NCI-H2227 (cell line): ENCODE data around the gene OR6C2.
"Not testable (repeated sequence)": the region's sequence is repeated elsewhere in the genome, so short reads cannot be mapped to it uniquely, and the experiment has no call there.

Source experiments
- DNase-seq: peaks from one replicate; lab custom pipeline; 2025; ENCODE audit not compliant: unreplicated experiment; lab: John Stamatoyannopoulos, UW

Gene OR6C2

DNA sequence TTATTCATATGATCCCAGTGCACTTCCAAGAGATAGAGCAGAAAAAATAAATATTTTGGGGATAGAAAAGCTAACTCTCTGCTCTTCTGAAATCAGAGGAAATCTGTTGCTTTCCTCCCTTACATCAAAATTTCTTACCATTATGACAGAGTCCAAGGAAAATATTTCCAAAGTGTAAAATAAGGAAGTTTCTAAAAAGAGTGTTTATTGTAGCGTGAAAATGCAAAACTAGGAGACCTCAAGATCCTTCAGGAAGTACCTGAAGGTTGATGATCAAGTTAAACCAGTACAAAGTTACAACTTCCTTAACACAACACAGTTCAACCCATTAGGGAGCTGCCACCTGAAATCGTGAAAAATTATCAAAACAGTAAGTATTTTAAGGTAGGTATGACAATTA is at the start of gene OR6C2:
TSS of gene OR6C2 (plus strand) at position 301 of the 400 bp plus-strand sequence. CDS start 8,138 bp downstream, outside the sequence.
- DNase-seq, result no peak

DNA sequence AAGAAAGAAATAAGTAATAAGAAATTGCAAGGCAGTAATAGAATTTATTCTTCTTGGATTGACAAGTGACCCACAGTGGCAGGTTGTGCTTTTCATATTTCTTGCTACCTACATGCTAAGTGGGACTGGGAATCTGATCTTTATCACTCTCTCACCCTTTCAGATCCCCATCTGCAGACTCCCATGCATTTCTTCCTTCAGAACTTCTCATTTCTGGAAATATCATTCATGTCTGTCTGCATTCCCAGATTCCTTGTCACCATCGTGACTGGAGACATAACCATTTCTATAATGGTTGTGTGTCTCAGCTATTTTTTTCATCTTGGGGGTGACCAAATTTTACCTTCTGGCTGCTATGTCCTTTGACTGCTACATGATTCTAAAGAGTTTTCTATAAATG is 47.5 kb upstream of the OR6C2 start:
- no peak for DNase-seq

DNA sequence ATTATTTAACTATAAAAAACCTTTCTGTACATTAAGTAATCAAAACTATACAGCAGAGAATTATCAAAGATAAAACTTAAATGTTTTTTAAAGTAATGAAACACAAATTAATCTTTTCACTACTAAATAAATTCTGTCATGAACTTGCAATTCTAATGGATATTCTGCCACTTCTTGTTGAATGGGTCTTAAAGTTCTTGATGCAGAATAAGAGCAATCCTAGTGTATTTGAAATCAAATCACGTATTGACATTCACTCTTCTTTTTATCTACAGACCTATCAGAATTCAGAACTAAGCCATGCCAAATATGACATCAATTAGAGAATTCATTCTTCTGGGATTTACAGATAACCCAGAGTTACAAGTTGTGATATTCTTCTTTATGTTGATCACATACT is 43.6 kb upstream of the OR6C2 start, which contains the start of gene OR6C65:
TSS of gene OR6C65 (plus strand) at position 301 of the 400 bp plus-strand sequence. CDS start at position 301, 0 bp downstream.
- no peak for DNase-seq

DNA sequence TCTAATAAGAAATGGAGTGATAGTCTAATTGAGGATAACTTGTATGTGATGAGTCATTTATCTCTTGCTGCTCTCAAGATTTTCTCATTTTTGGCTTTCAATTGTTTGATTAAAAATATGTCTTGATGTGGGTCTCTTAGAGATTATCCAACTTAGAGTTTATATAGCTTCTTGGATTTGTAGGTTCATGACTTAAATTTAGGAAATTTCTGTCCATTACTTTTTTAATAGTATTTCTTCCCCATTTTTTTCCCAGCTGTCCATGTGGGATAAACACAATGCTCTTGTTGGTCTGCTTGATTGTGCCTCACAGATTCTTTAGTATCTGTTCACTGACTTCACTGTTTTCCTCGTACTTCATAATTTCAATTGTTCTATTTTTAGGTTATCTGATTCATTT is 36.0 kb upstream of the OR6C2 start:
- DNase-seq, result no peak

DNA sequence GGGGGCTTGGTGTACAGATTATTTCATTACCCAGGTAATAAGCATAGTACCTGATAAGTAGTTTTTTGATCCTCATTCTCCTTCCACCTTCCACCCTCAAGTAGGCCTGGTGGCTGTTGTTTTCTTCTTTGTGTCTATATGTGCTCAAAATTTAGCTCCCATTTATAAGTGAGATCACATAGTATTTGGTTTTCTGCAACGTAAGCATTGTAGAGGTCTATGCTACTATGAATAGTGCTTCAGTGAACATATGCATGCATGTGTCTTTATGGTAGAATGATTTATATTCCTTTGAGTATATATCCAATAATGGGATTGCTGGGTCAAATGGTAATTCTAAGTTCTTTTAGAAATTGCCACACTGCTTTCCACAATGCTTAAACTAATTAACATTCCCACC is 34.7 kb upstream of the OR6C2 start:
- DNase-seq, result not testable (repeated sequence)

DNA sequence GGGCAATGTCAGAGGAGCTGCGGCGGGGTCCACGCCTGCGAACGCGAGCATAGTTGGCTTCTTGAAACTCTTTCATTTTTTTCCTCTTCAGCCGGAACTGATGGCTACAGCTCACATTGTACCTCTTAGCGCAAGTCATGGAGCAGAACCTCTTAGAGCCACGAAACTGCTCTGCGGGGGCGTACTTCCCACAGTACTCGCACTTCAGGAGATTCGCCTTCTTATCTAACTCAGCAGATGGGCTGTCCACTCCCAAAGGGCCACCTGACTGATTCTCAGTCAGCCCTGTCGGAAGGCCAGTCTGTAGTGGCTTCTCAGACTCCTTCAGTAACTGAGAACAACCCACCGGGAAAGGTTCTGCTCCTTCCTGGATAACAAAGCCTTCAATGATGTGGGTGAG is 31.7 kb upstream of the OR6C2 start:
- not testable (repeated sequence) for DNase-seq

DNA sequence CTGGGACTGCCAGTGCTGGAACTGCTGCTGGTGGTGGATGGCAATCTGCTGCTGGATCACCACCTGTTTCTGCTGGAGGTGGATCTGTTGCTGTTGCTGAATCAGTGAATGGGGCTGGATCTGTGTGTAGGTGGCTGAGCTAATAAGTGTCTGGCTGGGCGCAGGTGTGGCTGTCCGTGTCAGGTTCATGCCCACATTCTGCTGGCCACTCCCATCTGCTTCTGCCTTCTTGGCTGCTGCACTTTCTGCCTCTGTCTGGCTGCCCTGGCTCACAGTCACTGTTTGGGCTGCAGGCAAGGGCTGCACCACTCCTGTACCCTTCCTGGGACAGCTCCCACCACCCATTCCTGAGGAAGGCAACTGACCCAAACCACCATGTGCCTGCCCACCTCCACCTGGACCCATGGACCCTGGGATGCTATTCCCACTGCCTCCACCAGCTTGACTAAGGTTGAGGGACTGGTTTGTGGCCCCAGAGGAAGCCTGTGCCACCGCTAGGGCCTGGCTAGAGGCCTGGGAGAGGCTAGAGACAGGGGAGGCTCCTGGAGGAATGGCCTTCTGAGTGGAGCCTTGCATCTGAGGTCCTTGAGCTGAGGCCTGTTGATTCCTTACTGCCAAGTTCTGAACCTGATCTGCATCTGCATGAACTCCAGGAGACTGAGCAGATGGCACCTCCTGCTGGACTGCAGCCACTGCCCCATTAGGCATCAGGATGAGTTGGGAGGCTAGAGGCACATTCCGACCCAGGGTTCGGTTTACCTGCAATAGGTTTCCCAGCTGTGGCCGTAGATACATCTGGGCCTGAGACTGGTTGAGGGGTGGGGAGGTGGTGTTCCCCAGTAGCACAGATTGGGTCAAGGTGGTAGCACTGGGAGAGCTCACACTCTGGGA is 30.1 kb upstream of the OR6C2 start:
- not testable (repeated sequence) for DNase-seq

DNA sequence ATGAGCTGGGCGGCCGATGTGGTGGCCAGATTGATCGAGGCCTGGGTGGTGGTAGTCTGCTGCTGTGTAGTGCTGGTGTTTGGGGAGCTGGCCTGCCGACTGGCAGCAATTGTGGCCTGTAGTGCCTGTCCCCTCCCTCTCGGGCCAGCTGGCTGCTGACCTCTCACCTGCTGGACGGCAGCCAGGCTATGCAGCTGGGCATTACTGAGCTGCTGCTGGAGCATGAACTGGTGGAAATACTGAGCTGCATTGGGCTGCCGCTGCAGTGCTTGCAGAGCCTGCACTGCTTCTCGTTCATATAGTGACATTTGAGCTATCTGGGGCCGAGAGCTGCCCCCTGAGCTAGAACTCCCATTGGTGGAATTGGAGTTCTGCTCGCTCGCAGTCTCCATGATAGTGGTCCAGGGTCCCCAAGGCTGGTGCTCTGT is 29.5 kb upstream of the OR6C2 start:
- DNase-seq, result not testable (repeated sequence)

DNA sequence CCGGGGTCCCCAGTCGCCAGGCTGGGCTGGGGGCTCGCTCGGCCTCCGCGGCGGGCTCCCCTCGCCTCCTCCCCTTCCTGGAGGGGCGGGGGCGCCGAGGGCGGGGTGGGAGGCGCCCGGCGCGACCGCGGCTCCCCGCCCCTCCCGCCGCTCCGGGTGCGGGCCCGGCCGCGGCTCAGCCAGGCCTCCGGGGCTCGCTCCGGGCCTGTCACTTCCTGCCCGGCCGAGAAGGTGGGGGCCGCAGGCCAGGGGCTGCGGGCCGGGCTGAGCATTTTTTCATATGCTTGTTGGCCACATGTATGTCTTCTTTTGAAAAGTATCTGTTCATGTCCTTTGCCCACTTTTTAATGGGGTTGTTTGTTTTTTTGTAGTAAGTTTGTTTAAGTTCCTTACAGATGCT is 29.0 kb upstream of the OR6C2 start:
- DNase-seq, result not testable (repeated sequence)

DNA sequence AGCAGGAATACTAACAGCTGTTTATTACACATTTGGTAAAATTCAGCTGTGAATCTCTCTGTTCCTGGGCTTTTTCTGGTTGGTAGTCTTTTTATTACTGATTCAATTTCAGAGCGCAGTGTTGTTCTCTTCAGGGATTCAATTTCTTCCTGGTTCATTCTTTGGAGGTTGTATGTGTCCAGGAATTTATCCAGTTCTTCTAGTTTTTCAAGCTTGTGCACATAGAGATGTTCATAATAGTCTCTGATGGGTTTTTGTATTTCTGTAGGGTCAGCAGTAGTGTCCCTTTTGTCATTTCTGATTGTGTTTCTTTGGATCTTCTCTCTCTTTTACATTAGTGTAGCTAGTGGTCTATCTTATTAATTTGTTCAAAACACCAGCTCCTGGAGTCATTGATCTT is 26.9 kb upstream of the OR6C2 start:
- DNase-seq, result no peak

DNA sequence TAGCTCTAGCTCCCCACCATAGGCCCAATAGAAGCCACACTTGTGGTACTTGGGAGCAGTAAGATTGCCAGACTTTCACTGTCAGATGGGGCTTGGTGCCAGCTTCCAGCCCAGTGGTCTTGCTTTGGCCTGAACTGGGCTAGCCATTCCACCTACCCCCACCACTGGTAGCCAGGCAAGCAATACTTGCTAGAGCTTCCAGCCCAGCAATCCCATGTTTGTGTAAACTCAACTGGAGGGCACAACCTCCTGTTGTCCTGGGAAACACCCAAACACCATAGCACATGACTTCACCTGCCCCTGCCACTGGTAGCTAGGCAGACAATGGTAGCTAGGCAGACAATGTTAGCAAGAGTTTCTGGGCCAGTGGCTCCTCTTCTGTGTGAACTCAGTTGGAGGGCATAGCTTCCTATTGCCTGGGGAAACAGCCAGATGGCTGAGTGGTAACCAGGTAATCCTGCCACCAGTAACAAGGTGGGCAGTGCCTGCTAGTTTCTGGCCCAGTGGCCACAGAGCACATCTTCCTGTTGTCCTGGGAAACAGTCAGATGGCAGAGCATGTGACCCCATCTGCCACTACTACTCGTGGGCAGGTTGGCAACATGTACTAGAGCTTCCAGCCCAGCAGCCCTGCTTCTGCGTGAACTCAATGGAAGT is 23.4 kb upstream of the OR6C2 start:
- no peak for DNase-seq

DNA sequence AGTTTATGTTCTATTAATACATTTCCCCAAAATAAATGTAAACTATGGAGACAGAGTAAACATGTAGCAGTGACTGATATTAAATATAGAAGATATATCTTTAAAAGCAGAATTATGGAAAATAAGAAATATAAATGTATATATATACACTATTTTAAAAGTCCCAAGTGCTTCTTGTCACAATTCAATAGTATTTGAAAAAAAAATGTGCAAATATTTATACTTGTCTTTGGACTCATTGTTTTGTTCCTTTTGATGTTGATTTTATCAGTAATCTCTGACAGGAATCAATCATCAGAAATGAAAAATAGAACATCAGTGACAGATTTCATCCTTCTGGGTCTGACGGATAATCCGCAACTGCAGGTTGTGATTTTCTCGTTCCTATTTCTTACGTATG is 17.9 kb upstream of the OR6C2 start, which contains the start of gene OR6C76:
TSS of gene OR6C76 (plus strand) at position 301 of the 400 bp plus-strand sequence. CDS start at position 301, 0 bp downstream.
- no peak for DNase-seq

DNA sequence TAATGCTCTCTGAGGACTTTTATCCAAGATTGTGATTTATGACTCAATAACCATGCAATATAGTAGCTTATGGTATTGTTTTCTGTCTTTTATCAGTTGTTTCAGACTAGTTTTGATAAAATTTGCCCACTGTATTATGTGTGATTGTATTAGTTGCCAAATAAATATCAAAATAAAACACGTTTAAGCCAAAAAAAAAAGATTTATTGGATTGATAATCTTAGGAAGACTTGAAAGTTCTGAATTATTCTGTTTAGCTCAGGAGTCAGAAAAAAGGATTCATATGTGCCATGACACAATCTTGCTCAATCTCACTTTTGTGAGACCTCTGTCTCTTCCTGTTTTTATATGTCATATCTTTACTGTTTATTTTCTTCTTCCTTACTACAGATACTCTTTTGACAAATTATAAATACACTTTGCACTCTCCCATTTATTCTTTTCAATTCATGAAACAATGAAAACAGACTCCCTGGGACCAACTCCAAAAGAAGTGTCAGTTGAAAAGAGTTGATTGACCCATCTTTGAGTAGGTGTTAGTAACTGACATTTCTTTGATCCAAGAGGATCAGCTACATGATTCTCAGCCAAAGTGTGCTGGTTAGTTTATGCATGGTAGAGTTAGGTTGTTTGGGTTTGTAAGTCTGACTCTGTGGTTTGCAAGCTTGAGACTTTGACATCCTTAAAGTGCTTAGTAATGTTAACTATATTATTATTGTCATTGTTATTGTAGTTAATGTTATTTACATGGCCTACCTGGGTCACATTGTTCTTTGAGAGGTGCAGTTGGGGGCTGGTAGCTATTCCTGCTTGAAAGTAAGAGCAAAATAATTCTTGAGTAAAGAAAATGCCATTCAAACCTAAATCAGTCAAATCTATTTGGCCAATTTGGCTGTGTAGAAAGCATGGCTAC is 15.3 kb upstream of the OR6C2 start:
- no peak for DNase-seq

DNA sequence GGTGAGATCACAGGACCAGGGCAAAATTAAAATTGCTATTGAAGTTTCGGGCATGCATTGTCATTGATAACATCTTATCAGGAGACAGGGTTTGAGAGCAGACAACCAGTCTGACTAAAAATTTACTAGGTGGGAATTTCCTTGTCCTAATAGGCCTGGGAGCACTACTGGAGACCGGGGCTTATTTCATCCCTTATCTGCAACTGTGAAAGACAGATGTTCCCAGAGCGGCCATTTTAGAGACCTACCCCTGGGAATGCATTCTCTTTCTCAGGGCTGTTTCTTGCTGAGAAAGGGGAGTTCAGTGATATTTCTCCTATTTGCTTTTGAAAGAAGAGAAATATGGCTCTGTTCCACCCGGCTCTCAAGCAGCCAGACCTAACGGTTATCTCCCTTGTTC is 2.6 kb upstream of the OR6C2 start:
- DNase-seq, result not testable (repeated sequence)

DNA sequence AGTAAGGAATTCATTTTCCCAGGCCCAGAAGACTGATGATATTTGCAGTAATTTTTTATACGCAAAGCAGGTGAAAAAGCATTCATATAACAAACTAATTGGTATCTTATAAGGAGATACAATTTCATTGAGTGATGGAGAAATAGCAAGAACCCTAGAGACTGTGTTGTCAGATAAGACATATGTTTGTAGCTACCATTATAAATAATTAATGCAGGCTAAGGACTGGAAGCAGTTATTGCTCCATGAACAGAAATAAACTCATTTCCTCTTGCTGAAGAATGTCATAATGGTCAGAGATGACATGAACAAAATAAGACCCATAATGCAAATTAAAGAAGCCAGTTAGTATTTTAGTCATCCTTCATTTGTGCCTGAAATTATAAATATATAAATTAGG is 1.5 kb downstream of the OR6C2 start:
- no peak for DNase-seq

DNA sequence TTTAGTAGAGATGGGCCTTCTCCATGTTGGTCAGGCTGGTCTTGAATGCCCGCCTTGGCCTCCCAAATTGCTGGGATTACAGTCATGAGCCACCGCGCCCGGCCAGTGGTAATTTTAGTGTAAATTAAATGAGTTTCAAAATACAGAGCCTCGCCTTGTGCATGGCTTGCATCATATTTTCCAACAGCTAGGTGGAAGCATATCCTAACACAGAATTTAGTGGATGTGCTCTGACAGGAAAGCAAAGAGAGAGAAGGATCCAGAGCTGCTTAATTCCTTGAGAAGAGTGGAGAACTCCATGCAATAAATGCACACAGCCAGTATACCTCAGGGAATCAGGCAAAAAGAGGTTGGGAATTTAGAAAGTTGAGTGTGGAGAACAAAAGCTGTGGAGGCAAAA is 2.5 kb downstream of the OR6C2 start:
- no peak for DNase-seq

DNA sequence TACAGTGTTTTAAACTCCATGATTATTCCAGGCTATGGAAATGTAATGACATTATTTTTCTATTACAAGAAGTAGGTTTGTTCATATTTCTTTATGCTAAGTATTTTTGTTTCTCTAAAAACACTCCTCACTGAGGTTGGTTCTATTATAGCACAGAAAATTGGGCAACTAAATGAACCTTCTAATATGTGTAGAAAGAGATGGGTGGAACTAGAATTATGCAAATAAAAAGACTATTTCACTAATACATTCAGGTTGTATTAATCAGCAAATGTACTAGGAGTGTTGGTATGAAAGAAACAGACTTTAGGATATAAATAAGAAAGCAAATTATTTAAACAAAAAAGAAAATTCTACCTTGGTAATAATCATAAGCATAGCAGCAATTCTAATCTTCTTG is 4.9 kb downstream of the OR6C2 start:
- no peak for DNase-seq

DNA sequence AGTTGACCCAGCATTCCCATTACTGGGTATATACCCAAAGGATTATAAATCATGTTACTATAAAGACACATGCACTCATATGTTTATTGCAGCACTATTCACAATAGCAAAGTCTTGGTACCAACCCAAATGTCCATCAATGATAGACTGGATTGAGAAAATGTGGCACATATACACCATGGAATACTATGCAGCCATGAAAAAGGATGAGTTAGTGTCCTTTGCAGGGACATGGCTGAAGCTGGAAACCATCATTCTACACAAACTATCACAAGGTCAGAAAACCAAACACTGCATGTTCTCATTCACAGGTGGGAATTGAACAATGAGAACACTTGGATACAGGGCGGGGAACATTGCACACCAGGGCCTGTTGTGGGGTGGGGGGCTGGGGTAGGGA is 21.1 kb downstream of the OR6C2 start:
- DNase-seq, result not testable (repeated sequence)

DNA sequence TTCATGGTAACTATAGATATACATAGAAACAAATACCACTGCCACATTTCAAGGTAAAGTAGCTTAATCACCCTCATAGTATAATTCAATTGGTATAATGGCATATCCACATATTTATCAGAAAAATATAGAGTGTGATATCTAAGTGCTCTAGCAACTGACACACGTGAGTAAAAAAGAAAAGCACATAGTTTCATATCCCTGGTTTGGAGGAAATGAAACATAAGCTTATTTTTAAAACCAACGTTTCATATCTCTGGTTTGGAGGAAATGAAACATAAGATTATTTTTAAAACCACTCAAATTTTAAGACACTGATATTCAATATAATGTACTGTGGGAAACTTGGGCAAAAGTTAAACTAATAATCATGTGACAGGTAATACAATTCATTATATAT is 24.0 kb downstream of the OR6C2 start:
- no peak for DNase-seq

DNA sequence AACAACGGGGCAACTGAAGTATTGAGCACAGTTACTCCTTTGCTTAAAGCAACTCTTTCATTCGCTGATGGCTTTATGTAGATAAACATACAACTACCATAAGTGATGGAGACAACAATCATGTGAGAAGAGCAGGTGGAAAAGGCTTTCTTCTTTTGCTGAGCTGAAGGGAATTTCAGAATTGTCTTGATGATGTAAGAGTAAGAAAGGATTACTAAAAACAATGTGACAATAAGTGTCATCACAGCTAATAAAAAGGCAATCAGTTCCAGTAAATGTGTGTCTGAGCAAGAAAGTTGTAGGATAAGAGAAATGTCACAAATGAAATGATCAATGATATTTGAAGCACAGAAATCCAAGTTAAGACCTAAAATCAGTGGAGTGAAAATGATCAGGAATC is 25.4 kb downstream of the OR6C2 start:
- DNase-seq, result no peak
